ENCODE data around the gene DHX15. TPM values are rescaled to one million over a fixed set of nuclear protein-coding genes. Genes with fewer than 3 reads are reported as not detected.

DHX15 gene
- 10 to 100 TPM; 26.4 to 56.3 (median 42.1) TPM for total RNA-seq
- long read RNA-seq, partial matches to known transcripts: 2 of 4 reads
- long read RNA-seq, other reads (novel, unspliced or antisense): 1 of 4 reads

DNA sequence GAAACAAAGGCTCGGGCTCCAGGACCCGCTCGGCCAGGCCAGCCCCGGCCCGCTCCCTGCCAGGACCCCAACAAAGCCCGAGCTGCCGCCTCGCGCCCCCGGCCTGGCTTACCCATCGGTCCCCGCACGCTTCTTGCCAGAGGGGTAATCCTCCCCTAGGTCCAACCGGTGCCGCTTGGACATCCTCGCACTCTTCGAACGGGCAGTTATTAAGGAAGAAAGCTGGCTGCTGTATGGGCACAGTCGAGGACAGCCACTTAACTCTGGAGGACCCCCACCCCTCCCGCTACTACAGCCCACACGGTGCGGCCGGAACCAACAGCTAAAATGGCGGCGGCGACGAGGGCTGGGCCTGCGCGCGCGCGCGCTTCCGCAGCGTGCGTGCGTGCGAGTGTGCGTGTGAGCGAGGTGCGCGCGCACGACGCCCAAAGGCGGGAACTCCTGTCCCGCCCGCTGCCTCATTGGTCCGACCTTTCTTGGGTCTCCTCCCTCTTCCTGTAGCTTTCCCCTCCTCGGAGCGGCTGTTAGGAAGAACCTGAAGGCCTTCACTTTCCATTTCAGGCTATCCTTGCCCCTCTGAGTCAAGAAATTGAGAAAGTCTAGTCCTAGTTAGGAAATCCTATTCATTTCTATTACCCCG lies at the start of gene DHX15:
Gene DHX15, minus strand, starts transcription at position 344 of the 640 bp plus-strand sequence. Its CDS starts 161 bp downstream, at position 183.
- peak; percentile 98 to 99 (median 98) for ATAC-seq
- Histone ChIP-seq H3K27ac (peak within 1 kb of the TSS; percentile 94 to 99 (median 95)), H3K27me3 (no peaks in the 10 kb centered on the region), H3K36me3 (no peaks in the 10 kb centered on the region), H3K4me1 (peaks cover 0 to 21% (median 9%) of the 10 kb centered on the region in 4 donors), H3K4me3 (peak within 1 kb of the TSS; percentile 98 to 99 (median 99)), H3K9me3 (no peaks in the 10 kb centered on the region)
- peak; percentile 65 for TF ChIP-seq POLR2A (IDR thresholded peaks at IDR 0.05)
- TF ChIP-seq, protein P1, sequence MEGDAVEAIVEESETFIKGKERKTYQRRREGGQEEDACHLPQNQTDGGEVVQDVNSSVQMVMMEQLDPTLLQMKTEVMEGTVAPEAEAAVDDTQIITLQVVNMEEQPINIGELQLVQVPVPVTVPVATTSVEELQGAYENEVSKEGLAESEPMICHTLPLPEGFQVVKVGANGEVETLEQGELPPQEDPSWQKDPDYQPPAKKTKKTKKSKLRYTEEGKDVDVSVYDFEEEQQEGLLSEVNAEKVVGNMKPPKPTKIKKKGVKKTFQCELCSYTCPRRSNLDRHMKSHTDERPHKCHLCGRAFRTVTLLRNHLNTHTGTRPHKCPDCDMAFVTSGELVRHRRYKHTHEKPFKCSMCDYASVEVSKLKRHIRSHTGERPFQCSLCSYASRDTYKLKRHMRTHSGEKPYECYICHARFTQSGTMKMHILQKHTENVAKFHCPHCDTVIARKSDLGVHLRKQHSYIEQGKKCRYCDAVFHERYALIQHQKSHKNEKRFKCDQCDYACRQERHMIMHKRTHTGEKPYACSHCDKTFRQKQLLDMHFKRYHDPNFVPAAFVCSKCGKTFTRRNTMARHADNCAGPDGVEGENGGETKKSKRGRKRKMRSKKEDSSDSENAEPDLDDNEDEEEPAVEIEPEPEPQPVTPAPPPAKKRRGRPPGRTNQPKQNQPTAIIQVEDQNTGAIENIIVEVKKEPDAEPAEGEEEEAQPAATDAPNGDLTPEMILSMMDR (IDR thresholded peaks at IDR 0.05): no peak
- WGBS (ENCODE audit: insufficient coverage, low coverage, low lambda C conversion rate, missing lambda C conversion rate): under 1% methylated on average over 22 of the region's 52 CpGs
- DNase-seq: peak; percentile 96 to 97 (median 97)
- intact Hi-C loops (cut with DNase I): no loop called here

DNA sequence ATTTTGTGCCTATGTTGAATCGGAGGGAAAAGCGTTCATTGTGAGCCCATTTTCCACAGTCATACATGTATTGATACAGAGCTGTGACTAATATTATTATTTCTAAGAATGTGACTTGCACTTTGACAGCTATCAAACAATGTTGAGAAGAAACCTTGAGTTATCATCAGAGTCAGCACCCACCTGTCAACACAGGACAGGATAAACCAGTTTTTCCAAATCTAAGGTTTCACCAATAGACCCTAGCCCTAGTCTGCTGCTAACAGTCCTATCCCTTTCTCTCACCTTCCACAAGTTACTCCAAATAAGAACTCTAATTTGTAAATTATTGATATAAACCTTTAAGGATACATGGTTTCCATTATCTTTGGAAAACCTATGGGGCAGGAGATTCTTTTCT lies 47.7 kb upstream of the DHX15 start:
- TF ChIP-seq, protein P1 (IDR thresholded peaks at IDR 0.05): no peak
- no peak for TF ChIP-seq POLR2A (IDR thresholded peaks at IDR 0.05)
- intact Hi-C loops (cut with DNase I): no loop called here
- Histone ChIP-seq H3K27me3 (no peaks in the 10 kb centered on the region), H3K4me3 (no peak overlapping the region), H3K4me1 (no peaks in the 10 kb centered on the region), H3K9me3 (no peaks in the 10 kb centered on the region), H3K36me3 (no peaks in the 10 kb centered on the region), H3K27ac (no peak overlapping the region)
- ATAC-seq (no peak), DNase-seq (no peak)
- 58% methylated on average over 2 of the region's 2 CpGs for WGBS (ENCODE audit: insufficient coverage, low coverage, low lambda C conversion rate, missing lambda C conversion rate)

DNA sequence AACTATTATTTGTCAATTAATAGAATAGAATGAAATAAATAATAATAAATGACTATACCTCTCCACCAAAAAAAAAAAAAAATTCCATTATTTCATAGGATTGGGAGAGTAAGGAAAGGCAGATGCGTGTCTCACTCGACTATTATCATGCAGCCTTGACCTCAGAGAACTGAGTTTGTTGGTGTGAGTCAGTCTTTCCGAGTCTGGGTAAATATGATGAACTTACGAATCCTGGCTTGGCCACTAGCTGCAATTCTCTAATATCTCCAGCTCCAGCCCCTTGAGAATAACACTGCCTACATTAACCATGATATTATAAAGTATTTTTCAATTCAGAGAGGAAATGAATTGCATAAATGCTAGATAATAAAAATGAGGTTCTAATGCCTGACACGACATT lies 46.6 kb upstream of the DHX15 start:
- intact Hi-C loops (cut with DNase I): no loop called here
- WGBS (ENCODE audit: insufficient coverage, low coverage, low lambda C conversion rate, missing lambda C conversion rate): 33% methylated on average over 5 of the region's 5 CpGs
- no peaks in the 10 kb centered on the region for H3K4me1 ChIP-seq
- H3K36me3 ChIP-seq: no peaks in the 10 kb centered on the region
- no peaks in the 10 kb centered on the region for H3K27me3 ChIP-seq
- peak; percentile 34 to 80 (median 67) for ATAC-seq
- H3K4me3 ChIP-seq: no peak overlapping the region
- H3K9me3 ChIP-seq: no peaks in the 10 kb centered on the region
- H3K27ac ChIP-seq: no peak overlapping the region
- DNase-seq: no peak
- TF ChIP-seq POLR2A (IDR thresholded peaks at IDR 0.05): no peak
- TF ChIP-seq, protein P1 (IDR thresholded peaks at IDR 0.05): no peak

DNA sequence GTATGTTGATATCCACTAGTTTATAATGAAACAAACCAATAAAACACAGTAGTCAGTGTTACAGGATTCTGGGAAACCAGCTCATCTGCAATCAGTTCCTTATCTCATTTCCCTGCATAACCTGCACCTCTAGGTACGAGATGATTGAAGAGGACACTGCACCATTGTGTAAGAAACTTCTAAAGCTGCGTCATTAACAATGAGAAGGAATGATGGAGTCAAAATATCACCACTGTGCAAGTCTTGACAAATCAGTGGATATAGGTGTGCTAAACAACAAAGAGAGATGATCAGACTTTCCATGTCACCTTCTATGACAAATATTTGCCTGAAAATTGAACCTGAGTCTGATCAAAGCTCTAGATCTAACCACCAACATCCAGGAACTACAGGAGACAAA lies 40.7 kb upstream of the DHX15 start:
- Histone ChIP-seq H3K27ac (no peak overlapping the region), H3K4me1 (no peaks in the 10 kb centered on the region), H3K36me3 (no peaks in the 10 kb centered on the region), H3K27me3 (no peaks in the 10 kb centered on the region), H3K9me3 (no peaks in the 10 kb centered on the region), H3K4me3 (no peak overlapping the region)
- WGBS (ENCODE audit: insufficient coverage, low coverage, low lambda C conversion rate, missing lambda C conversion rate): 25% methylated on average over 2 of the region's 2 CpGs
- no peak for ATAC-seq
- no peak for TF ChIP-seq POLR2A (IDR thresholded peaks at IDR 0.05)
- TF ChIP-seq, protein P1 (IDR thresholded peaks at IDR 0.05): no peak
- no peak for DNase-seq
- intact Hi-C loops (cut with DNase I): no loop called here

Data from right lobe of liver (tissue), 6 donors.